Measurements from ENCODE around the gene PTPN6. TPM values are rescaled to one million over a fixed set of nuclear protein-coding genes. Genes with fewer than 3 reads are reported as not detected.

The PTPN6 gene
- total RNA-seq, 4 donors from 2014 or later: 31.8 to 44.5 (median 34.4) TPM

DNA sequence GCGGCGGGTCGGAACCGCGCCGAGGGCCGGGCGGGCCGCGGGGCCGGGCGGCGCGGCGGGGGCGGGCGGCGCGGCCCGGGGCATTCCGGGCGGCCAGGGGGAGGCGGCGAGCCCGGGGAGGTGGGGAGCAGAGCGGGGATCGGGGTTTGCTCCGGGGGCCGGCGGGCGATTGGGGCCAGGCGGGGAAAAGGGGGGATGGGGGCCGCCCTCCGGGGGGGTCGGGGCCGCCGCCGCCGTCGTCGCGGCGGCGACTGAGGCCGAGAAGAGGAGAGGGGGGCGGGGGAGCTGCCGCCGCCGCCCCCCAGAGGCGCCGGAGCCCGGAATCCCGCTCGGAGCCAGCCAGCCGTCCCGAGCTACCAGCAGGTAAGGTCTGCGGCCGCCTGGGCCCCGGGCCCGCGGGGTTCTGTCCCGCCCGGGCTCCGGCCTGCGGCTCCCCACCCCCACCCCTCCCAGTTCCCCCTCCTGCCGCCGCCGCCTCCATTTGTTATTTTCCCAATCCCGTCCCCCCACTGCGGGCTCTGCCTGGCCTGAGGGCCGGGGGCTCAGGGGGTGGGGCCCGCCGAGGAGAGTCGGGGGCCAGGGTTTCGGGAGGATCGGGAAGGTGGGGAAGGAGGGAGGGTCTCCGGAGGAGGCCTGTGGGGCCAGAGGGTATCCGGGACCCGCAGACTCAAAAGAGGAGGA is 23.0 kb upstream of the PTPN6 start:
- intact Hi-C loops (cut with DNase I; ENCODE audit: low total_unique reads): loop anchor here (10.0 kb wide), 1 partner anchor 187 kb away; no protein-coding TSS in a partner anchor
- 1 to 2% methylated on average over 28 to 30 of the region's 79 CpGs for WGBS, 2 donors
- TF ChIP-seq, protein P1, sequence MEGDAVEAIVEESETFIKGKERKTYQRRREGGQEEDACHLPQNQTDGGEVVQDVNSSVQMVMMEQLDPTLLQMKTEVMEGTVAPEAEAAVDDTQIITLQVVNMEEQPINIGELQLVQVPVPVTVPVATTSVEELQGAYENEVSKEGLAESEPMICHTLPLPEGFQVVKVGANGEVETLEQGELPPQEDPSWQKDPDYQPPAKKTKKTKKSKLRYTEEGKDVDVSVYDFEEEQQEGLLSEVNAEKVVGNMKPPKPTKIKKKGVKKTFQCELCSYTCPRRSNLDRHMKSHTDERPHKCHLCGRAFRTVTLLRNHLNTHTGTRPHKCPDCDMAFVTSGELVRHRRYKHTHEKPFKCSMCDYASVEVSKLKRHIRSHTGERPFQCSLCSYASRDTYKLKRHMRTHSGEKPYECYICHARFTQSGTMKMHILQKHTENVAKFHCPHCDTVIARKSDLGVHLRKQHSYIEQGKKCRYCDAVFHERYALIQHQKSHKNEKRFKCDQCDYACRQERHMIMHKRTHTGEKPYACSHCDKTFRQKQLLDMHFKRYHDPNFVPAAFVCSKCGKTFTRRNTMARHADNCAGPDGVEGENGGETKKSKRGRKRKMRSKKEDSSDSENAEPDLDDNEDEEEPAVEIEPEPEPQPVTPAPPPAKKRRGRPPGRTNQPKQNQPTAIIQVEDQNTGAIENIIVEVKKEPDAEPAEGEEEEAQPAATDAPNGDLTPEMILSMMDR (IDR thresholded peaks at IDR 0.05): no peak
- DNase-seq (ENCODE audit: low spot score in 2 of 2): no peak
- peak overlapping the region; percentile 86 for H3K4me3 ChIP-seq (ENCODE audit: low read depth, poor library complexity, severe bottlenecking)

DNA sequence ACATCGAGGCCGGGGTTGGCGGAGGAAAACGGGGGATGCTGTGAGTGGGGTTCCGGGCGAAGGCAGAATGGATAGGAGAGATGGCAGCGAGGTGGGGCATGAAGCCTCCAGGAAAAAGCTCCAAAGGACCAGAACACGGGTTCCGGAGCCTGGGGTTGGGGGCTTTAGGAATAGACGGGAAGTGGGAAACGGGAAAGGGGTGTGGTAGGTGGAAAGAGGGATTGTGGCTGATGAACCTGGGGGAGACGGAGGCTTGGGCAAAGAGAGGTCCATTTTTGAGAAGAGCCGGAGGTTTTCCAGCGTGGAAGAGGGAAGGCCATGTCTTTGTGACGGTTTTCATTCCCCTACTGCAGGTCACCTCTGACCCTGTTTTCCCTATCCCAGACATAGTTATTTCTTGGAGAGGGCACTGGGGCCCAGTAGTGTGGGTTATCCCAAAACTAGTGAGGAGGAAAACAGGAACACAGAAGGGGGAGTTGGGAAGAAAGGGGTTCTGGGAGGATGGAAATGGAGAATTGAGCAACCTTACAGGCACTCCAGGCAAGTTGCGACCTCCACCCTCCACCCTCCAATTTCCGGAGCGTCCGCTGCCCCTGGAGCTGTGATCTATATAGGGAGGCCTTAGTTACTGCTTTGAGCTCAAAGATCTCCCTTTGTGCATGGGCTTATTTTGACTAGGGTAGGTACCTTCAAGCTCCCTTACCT is 22.3 kb upstream of the PTPN6 start:
- intact Hi-C loops (cut with DNase I; ENCODE audit: low total_unique reads): loop anchor here (10.0 kb wide), 1 partner anchor 186 kb away; no protein-coding TSS in a partner anchor
- WGBS, 2 donors: 5 to 6% methylated on average over 19 of the region's 19 CpGs
- no peak for TF ChIP-seq POLR2A (IDR thresholded peaks at IDR 0.05)
- TF ChIP-seq, protein P1 (IDR thresholded peaks at IDR 0.05): no peak

GRCh38 chr12:6929466-6930452 is 21.4 kb upstream of the PTPN6 start:
- intact Hi-C loops (cut with DNase I; ENCODE audit: low total_unique reads): loop anchor here (10.0 kb wide), 1 partner anchor 185 kb away; no protein-coding TSS in a partner anchor
- TF ChIP-seq, protein P1 (IDR thresholded peaks at IDR 0.05): no peak
- TF ChIP-seq POLR2A (IDR thresholded peaks at IDR 0.05): no peak
- DNase-seq (ENCODE audit: low spot score in 2 of 2): no peak
- WGBS, 2 donors: 33 to 41% methylated on average over 7 of the region's 7 CpGs
- H3K4me3 ChIP-seq (ENCODE audit: low read depth, poor library complexity, severe bottlenecking): peak overlapping the region; percentile 86

More for the DNA sequence above, 22.3 kb upstream of the PTPN6 start:
- peak overlapping the region; percentile 86 for H3K4me3 ChIP-seq (ENCODE audit: low read depth, poor library complexity, severe bottlenecking)
- DNase-seq (ENCODE audit: low spot score in 2 of 2): no peak

- TF ChIP-seq, protein P1 (IDR thresholded peaks at IDR 0.05): no peak
- WGBS, 2 donors: 45 to 53% methylated on average over 1 of the region's 1 CpG
- DNase-seq (ENCODE audit: low spot score in 2 of 2): no peak
- intact Hi-C loops (cut with DNase I; ENCODE audit: low total_unique reads): no loop called here
- no peak overlapping the region for H3K4me3 ChIP-seq (ENCODE audit: low read depth, poor library complexity, severe bottlenecking)
Observed at GRCh38 chr12:6932766-6933165, 18.4 kb upstream of the PTPN6 start.

- TF ChIP-seq POLR2A (IDR thresholded peaks at IDR 0.05): no peak
- TF ChIP-seq, protein P1 (IDR thresholded peaks at IDR 0.05): no peak
- 45 to 49% methylated on average over 8 of the region's 8 CpGs for WGBS, 2 donors
- peak in 1 of 2 donors; percentile 86 for DNase-seq (ENCODE audit: low spot score in 2 of 2)
- no peak overlapping the region for H3K4me3 ChIP-seq (ENCODE audit: low read depth, poor library complexity, severe bottlenecking)
- intact Hi-C loops (cut with DNase I; ENCODE audit: low total_unique reads): no loop called here
Observed at GRCh38 chr12:6934110-6934509, 17.0 kb upstream of the PTPN6 start.

Data from lower leg skin (tissue), 4 donors.